ENCODE results near the gene ZMAT2. TPM values are rescaled to one million over a fixed set of nuclear protein-coding genes. Genes with fewer than 3 reads are reported as not detected.
A peak's percentile ranks its signal among the peaks of the same experiment; 100 is the strongest.
"Not testable (repeated sequence)": the region's sequence is repeated elsewhere in the genome, so short reads cannot be mapped to it uniquely, and the experiment has no call there.

Gene ZMAT2
- total RNA-seq, 6 experiments from 2014 or later, result 11.6 to 26.4 (median 18.0) TPM

DNA sequence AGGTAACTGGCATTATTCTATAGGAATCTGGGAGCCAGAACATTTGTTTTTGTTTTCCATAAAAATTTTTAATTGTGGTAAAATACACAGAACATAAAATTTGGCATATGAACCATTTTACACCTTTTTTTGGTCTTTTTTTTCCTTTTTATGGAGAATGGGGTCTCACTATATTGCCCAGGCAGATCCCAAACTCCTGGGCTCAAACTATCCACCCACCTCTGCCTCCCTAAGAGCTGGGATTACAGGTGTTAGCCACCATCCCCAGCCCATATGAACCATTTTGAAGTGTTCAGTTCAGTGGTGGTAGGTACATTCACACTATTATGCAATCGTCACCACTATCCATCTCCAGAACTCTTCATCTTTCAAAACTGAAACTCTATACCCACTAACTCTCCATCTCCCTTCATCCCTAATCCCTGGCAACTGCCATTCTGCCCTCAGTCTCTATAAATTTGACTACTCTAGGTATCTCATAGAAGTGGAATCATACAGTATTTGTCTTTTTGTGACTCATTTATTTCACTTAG lies 13.4 kb downstream of the ZMAT2 start:
- intact Hi-C loops (cut with DNase I), result loop anchor here in 1 of 2 donors (10.0 kb wide), 1 partner anchor 349 kb away; the partner anchor contains the start of gene SLC4A9
- Histone ChIP-seq H3K9me3 (no peaks in the 10 kb centered on the region), H3K4me3 (no peak overlapping the region), H3K4me1 (no peaks in the 10 kb centered on the region), H3K27ac (no peak overlapping the region), H3K27me3 (no peaks in the 10 kb centered on the region), H3K36me3 (no peaks in the 10 kb centered on the region)
- 82% methylated on average over 1 of the region's 1 CpG for WGBS (ENCODE audit: insufficient coverage, low coverage, low lambda C conversion rate, missing lambda C conversion rate)
- no peak for TF ChIP-seq POLR2A (IDR thresholded peaks at IDR 0.05)
- TF ChIP-seq CTCF (IDR thresholded peaks at IDR 0.05), result no peak
- ATAC-seq, result no peak
- no peak for DNase-seq

DNA sequence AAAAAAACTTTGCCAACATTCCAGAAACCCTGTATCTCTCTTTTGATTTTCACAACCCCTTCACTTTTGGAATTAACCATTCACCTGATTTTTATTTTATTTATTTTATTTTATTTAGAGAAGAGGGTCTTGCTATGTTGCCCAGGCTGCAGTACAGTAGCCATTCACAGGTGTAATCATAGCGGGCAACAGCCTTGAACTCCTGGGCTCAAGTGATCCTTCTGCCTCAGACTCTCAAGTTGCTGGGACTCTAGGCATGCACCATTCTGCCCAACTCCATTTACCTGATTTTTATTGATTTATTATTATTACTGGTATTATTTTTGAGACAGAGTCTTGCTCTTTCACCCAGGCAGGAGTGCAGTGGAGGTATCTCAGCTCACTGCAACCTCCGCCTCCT lies 16.0 kb downstream of the ZMAT2 start:
- H3K9me3 ChIP-seq, H3K36me3 ChIP-seq, H3K27me3 ChIP-seq, DNase-seq, H3K4me3 ChIP-seq, ATAC-seq, H3K4me1 ChIP-seq, H3K27ac ChIP-seq: not testable (repeated sequence)
- intact Hi-C loops (cut with DNase I), result loop anchor here in 1 of 2 donors (10.0 kb wide), 1 partner anchor 351 kb away; the partner anchor contains the start of gene SLC4A9
- WGBS (ENCODE audit: insufficient coverage, low coverage, low lambda C conversion rate, missing lambda C conversion rate), result 62% methylated on average over 1 of the region's 2 CpGs

DNA sequence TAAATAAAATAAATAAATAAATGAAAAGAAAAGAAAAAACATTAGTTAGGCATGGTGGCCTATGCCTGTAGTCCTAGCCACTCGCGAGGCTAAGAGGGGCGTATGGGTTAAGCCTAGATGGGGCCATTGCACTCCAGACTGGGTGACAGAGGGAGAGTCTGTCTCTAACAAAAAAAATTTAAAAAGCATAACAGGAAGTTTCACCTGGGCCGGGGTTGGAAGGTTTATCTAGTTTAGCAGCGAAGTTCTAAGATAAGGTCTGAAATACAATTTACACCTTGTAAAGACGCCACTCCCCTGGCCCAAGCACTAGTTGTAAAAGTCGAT lies 18.0 kb downstream of the ZMAT2 start:
- intact Hi-C loops (cut with DNase I), result loop anchor here in 1 of 2 donors (10.0 kb wide), 1 partner anchor 353 kb away; the partner anchor contains the start of gene SLC4A9
- no peaks in the 10 kb centered on the region for H3K27me3 ChIP-seq
- no peaks in the 10 kb centered on the region for H3K36me3 ChIP-seq
- WGBS (ENCODE audit: insufficient coverage, low coverage, low lambda C conversion rate, missing lambda C conversion rate), result 74% methylated on average over 7 of the region's 7 CpGs
- no peak for DNase-seq
- H3K27ac ChIP-seq, result no peak overlapping the region
- TF ChIP-seq POLR2A (IDR thresholded peaks at IDR 0.05) (no peak), CTCF (IDR thresholded peaks at IDR 0.05) (no peak)
- H3K4me1 ChIP-seq, result no peaks in the 10 kb centered on the region
- no peak for ATAC-seq
- no peaks in the 10 kb centered on the region for H3K9me3 ChIP-seq
- no peak overlapping the region for H3K4me3 ChIP-seq

DNA sequence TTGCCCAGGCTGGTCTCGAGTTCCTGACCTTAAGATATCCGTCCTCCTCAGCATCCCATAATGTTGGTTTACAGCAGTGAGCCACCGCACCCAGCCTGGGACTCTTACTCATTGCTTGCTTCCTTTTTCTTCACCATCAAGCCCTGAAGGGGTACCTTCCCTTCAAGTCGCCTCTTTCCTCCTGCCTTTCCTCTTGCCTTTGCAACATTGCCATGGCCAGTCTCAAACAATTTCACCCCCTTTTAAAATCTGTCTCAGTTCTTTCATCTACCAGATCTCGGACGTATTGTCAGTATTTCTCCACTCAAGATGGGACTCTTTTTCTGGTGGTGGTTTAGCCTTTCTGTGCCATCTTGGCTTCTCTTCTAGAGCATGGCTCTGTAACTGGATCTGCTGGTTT lies 20.5 kb downstream of the ZMAT2 start:
- 29% methylated on average over 5 of the region's 6 CpGs for WGBS (ENCODE audit: insufficient coverage, low coverage, low lambda C conversion rate, missing lambda C conversion rate)
- H3K4me1 ChIP-seq; H3K27me3 ChIP-seq; DNase-seq; H3K36me3 ChIP-seq; H3K9me3 ChIP-seq; intact Hi-C loops (cut with DNase I); H3K4me3 ChIP-seq; ATAC-seq; H3K27ac ChIP-seq: not testable (repeated sequence)

DNA sequence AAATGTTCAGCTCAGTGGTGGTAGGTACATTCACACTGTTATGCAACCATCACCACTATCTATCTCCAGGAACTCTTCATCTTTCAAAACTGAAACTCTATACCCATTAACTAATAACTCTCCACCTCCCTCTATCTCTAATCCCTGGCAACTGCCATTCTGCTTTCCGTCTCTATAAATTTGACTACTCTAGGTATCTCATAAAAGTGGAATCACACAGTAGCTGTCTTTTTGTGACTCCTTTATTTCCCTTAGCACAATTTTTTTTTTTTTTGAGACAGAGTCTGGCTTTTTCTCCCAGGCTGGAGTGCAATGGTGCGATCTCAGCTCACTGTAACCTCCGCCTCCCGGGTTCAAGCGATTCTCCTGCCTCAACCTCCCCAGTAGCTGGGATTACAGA lies 21.1 kb downstream of the ZMAT2 start:
- H3K4me1 ChIP-seq; H3K27ac ChIP-seq; intact Hi-C loops (cut with DNase I); DNase-seq; H3K4me3 ChIP-seq; H3K36me3 ChIP-seq; H3K27me3 ChIP-seq; H3K9me3 ChIP-seq: not testable (repeated sequence)
- peak in 3 of 4 donors; percentile 16 to 38 (median 31) for ATAC-seq
- 75% methylated on average over 5 of the region's 5 CpGs for WGBS (ENCODE audit: insufficient coverage, low coverage, low lambda C conversion rate, missing lambda C conversion rate)

DNA sequence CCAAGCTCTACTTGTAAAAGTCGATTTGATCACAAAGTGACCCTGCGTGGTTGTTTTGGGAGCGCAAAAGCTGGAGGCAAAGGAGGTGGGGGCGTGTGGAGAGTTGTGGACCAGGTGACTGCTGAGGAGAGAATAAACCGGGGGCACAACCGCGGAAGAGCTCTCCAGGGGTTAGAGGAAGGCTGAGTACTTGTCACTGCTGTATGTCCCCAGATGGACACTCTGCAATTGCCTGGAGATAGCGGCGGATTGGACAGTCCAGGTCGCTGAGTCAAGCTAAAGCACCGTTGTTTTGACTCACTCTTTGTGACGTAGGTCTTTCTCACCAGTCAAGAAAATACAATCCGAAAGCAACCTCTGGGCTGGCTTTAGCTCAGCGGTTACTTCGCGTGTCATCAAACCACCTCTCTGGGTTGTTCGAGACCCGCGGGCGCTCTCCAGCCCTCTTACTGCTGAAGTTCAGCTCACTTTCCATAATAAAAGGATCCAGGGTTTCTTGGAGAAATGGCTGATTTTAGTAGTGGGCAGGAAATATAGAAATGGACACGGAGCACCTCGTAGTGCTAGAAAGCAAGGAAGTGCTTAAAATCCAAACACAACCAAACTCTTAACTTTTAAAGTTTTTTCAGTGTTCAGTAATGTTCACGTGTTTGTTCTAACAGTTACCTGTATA lies 25.7 kb downstream of the ZMAT2 start:
- Histone ChIP-seq H3K4me3 (no peak overlapping the region), H3K27ac (no peak overlapping the region), H3K4me1 (no peaks in the 10 kb centered on the region), H3K9me3 (no peaks in the 10 kb centered on the region), H3K27me3 (no peaks in the 10 kb centered on the region), H3K36me3 (no peaks in the 10 kb centered on the region)
- TF ChIP-seq POLR2A (IDR thresholded peaks at IDR 0.05) (no peak), CTCF (IDR thresholded peaks at IDR 0.05) (no peak)
- ATAC-seq, result peak; percentile 69 to 91 (median 86)
- intact Hi-C loops (cut with DNase I), result no loop called here
- peak in 2 of 3 donors; percentile 57 to 59 for DNase-seq
- WGBS (ENCODE audit: insufficient coverage, low coverage, low lambda C conversion rate, missing lambda C conversion rate), result 10% methylated on average over 18 of the region's 23 CpGs

Data from right lobe of liver (tissue), 6 donors.